Panc1 (cell line): Measurements from ENCODE around the gene GNL2.

ENCODE experiments used
- CTCF ChIP-seq: fragments of 450-650 bp; IDR thresholded peaks from 2 replicates; pipeline ENCODE4 v1.5.1; 2017; ENCODE audit warnings: mild to moderate bottlenecking
- POLR2AphosphoS5 ChIP-seq: IDR thresholded peaks from 2 replicates; pipeline ENCODE4 v1.6.1; 2012; ENCODE audit warnings: mild to moderate bottlenecking, low read depth, low read length, moderate library complexity
- REST ChIP-seq, 2 experiments: IDR thresholded peaks; 2 replicates each; pipeline ENCODE4 v1.6.1; 2011 to 2012; ENCODE audit warnings: low read depth in 2 of 2, control low read depth in 1 of 2, low read length in 1 of 2, mild to moderate bottlenecking in 1 of 2, moderate library complexity in 1 of 2; ENCODE audit not compliant: insufficient read depth in 1 of 2
- SIN3A ChIP-seq: IDR thresholded peaks from 2 replicates; pipeline ENCODE4 v1.6.1; 2012; ENCODE audit warnings: low read depth, mild to moderate bottlenecking, low read length, moderate library complexity, borderline replicate concordance; ENCODE audit not compliant: insufficient read depth

- TF ChIP-seq CTCF, result no peak
- no peak for TF ChIP-seq POLR2AphosphoS5
- no peak for TF ChIP-seq SIN3A
- TF ChIP-seq REST (IDR thresholded peaks at IDR 0.05; ENCODE audit: insufficient read depth in 1 of 2, low read depth in 2 of 2, low read length in 1 of 2), result no peak
Observed at GRCh38 chr1:37519613-37520012, 76.1 kb downstream of the GNL2 start.
